Measurements from ENCODE around the gene LRRC7. TPM values are rescaled to one million over a fixed set of nuclear protein-coding genes. Genes with fewer than 3 reads are reported as not detected.

Gene LRRC7
- total and polyA plus RNA-seq, 2 experiments from 2014 or later, result 1.2 TPM; not detected in 1

GRCh38 chr1:69982992-69983391, 415.3 kb downstream of the LRRC7 start (continued):
- no peak for TF ChIP-seq REST (IDR thresholded peaks at IDR 0.05; ENCODE audit: unreplicated experiment)

GRCh38 chr1:69985376-69985775, 417.7 kb downstream of the LRRC7 start:
- no peaks in the 10 kb centered on the region for H3K9me2 ChIP-seq (ENCODE audit: insufficient read depth)
- H2AFZ ChIP-seq, result no peak overlapping the region
- H3K27me3 ChIP-seq (ENCODE audit: insufficient read depth), result no peaks in the 10 kb centered on the region
- H3K4me2 ChIP-seq, result no peak overlapping the region
- Mint-ChIP-seq H3K27ac (no peak overlapping the region), H3K27me3 (ENCODE audit: insufficient read depth, low read depth, poor library complexity) (no peaks in the 10 kb centered on the region), H3K4me3 (no peak overlapping the region), H3K36me3 (ENCODE audit: low read depth) (no peaks in the 10 kb centered on the region), H3K9me3 (no peaks in the 10 kb centered on the region), H3K4me1 (peaks cover 5% of the 10 kb centered on the region; the same call in 2 of the 3 replicates)
- H3K27ac ChIP-seq (ENCODE audit: low read depth), result no peak overlapping the region
- ATAC-seq, result no peak
- H3K4me1 ChIP-seq (ENCODE audit: insufficient read depth), result peaks cover 6% of the 10 kb centered on the region; the same call in 1 of the 2 replicates
- H3F3A ChIP-seq (replicated peaks; ENCODE audit: low read depth), result no peaks in the 10 kb centered on the region
- no peaks in the 10 kb centered on the region for H3K36me3 ChIP-seq (ENCODE audit: insufficient read depth)
- no peak for DNase-seq (ENCODE audit: low spot score)
- H4K20me1 ChIP-seq (replicated peaks; ENCODE audit: insufficient read depth), result no peaks in the 10 kb centered on the region
- no peak overlapping the region for H3K4me3 ChIP-seq
- H3K79me2 ChIP-seq (replicated peaks; ENCODE audit: insufficient read depth), result no peaks in the 10 kb centered on the region
- no peak for TF ChIP-seq CREB1 (CRISPR knock-in tag; IDR thresholded peaks at IDR 0.05; ENCODE audit: low read depth)
- no peak for TF ChIP-seq POLR2AphosphoS5 (IDR thresholded peaks at IDR 0.05; ENCODE audit: low read depth)
- TF ChIP-seq JUNB (IDR thresholded peaks at IDR 0.05; ENCODE audit: unreplicated experiment), result no peak
- TF ChIP-seq EZH2 (IDR thresholded peaks at IDR 0.05; ENCODE audit: low read depth, unreplicated experiment), result no peak
- TF ChIP-seq REST (IDR thresholded peaks at IDR 0.05; ENCODE audit: unreplicated experiment), result no peak
- TF ChIP-seq NANOG (IDR thresholded peaks at IDR 0.05; ENCODE audit: borderline replicate concordance), result no peak
- TF ChIP-seq ZNF331 (CRISPR knock-in tag; IDR thresholded peaks at IDR 0.05; ENCODE audit: low read depth), result no peak
- no peak for TF ChIP-seq ZNF462 (CRISPR knock-in tag; IDR thresholded peaks at IDR 0.05)
- TF ChIP-seq ZNF114 (CRISPR knock-in tag; IDR thresholded peaks at IDR 0.05), result no peak
- TF ChIP-seq EZH2phosphoT487 (IDR thresholded peaks at IDR 0.05; ENCODE audit: unreplicated experiment), result no peak
- no peak for TF ChIP-seq ETS1 (IDR thresholded peaks at IDR 0.05)
